B cell (primary cell): ENCODE measurements around the gene GSX2. TPM values are rescaled to one million over a fixed set of nuclear protein-coding genes. Genes with fewer than 3 reads are reported as not detected.

Experiments
- ATAC-seq: fragments of 200-7000 bp; cut with Tn5 transposase; one replicate; pipeline ENCODE4 v1.10.0; 2021; ENCODE audit warnings: low read depth, mild to moderate bottlenecking, moderate number of reproducible peaks, moderate library complexity
- CTCF ChIA-PET: fragments of 350-600 bp; sonication (Branson Sonifier 250); formaldehyde crosslinking; loops from one replicate; lab custom pipeline; 2021; ENCODE audit warnings: antibody characterized with exemption, inconsistent platforms; lab: Charles Lee
- POLR2A ChIA-PET: fragments of 350-600 bp; sonication (Branson Sonifier 250); formaldehyde crosslinking; loops from one replicate; lab custom pipeline; 2021; ENCODE audit warnings: antibody characterized with exemption; lab: Charles Lee
- DNase-seq: peaks from one replicate; pipeline ENCODE4 v3.0.0; 2013
- H2AFZ ChIP-seq: 2 replicates; pipeline ENCODE4 v1.6.1; 2012; ENCODE audit warnings: mild to moderate bottlenecking, low read depth, low read length; ENCODE audit not compliant: insufficient read depth, poor library complexity, severe bottlenecking
- H3K27ac ChIP-seq, 2 donors: 1 replicate in 1 of 2; 2 replicates in 1 of 2; pipeline ENCODE4 v1.5.1; 2012 to 2013; ENCODE audit warnings: low read length in 2 of 2, mild to moderate bottlenecking in 2 of 2, moderate library complexity in 1 of 2
- H3K27me3 ChIP-seq, 4 experiments: fragments of 200-600 bp in 1 of 4; sonication (generic) in 1 of 4; replicated peaks in 1 of 4; 1 replicate in 2 of 4; 2 replicates in 2 of 4; pipeline versions ENCODE4 v1.6.1 to v1.7.0; 2013 to 2016; ENCODE audit warnings: low read length in 3 of 4, mild to moderate bottlenecking in 2 of 4, mixed read lengths in 1 of 4, moderate library complexity in 1 of 4; ENCODE audit not compliant: insufficient read depth in 4 of 4, control insufficient read depth in 3 of 4; ENCODE audit errors: control extremely low read depth in 1 of 4
- H3K36me3 ChIP-seq, 2 experiments: replicated peaks in 1 of 2; 1 replicate in 1 of 2; 2 replicates in 1 of 2; pipeline versions ENCODE4 v1.6.1 to v1.7.1; 2013; ENCODE audit warnings: low read length in 1 of 2; ENCODE audit not compliant: insufficient read depth in 2 of 2, control insufficient read depth in 1 of 2; ENCODE audit errors: control extremely low read depth in 1 of 2, extremely low read depth in 1 of 2
- H3K4me1 ChIP-seq, 2 donors: fragments of 200-600 bp in 1 of 2; sonication (generic) in 1 of 2; 1 replicate in 1 of 2; 2 replicates in 1 of 2; pipeline versions ENCODE4 v1.5.1 to v1.6.1; 2013 to 2017; ENCODE audit warnings: low read length in 2 of 2; ENCODE audit not compliant: control insufficient read depth in 2 of 2, insufficient read depth in 2 of 2
- H3K4me2 ChIP-seq: replicated peaks from 2 replicates; pipeline ENCODE3; 2012; ENCODE audit warnings: mild to moderate bottlenecking, low read depth, low read length; ENCODE audit not compliant: poor library complexity, severe bottlenecking
- H3K4me3 ChIP-seq, 5 experiments: fragments of 200-600 bp in 1 of 5; sonication (generic) in 1 of 5; 1 replicate in 3 of 5; 2 replicates in 2 of 5; pipeline versions ENCODE4 v1.5.1 to v1.7.0; 2011 to 2016; ENCODE audit warnings: low read length in 4 of 5, mild to moderate bottlenecking in 4 of 5, low read depth in 2 of 5, control low read depth in 1 of 5, moderate library complexity in 1 of 5; ENCODE audit not compliant: insufficient read depth in 1 of 5; ENCODE audit errors: control extremely low read depth in 1 of 5, extremely low read depth in 1 of 5
- H3K79me2 ChIP-seq: fragments of 200-600 bp; sonication (generic); one replicate; pipeline ENCODE4 v1.6.0; 2016; ENCODE audit warnings: low read length; ENCODE audit not compliant: control insufficient read depth, insufficient read depth
- H3K9ac ChIP-seq: fragments of 200-600 bp; sonication (generic); 2 replicates; pipeline ENCODE4 v1.6.1; 2017; ENCODE audit warnings: mild to moderate bottlenecking, low read length, moderate library complexity
- H3K9me3 ChIP-seq, 3 donors: one replicate each; pipeline versions ENCODE4 v1.6.1 to v1.7.1; 2013; ENCODE audit warnings: low read length in 2 of 3; ENCODE audit not compliant: control insufficient read depth in 2 of 3, insufficient read depth in 1 of 3; ENCODE audit errors: control extremely low read depth in 1 of 3
- H4K20me1 ChIP-seq: 2 replicates; pipeline ENCODE4 v1.6.0; 2012; ENCODE audit warnings: mild to moderate bottlenecking, low read length; ENCODE audit not compliant: insufficient read depth, control insufficient read depth, poor library complexity, severe bottlenecking
- H3K27ac Mint-ChIP-seq: one replicate; pipeline ENCODE4 v1.8.0; 2021; ENCODE audit warnings: mixed read lengths
- H3K27me3 Mint-ChIP-seq: one replicate; pipeline ENCODE4 v1.8.0; 2021; ENCODE audit warnings: mixed read lengths
- H3K4me1 Mint-ChIP-seq: one replicate; pipeline ENCODE4 v1.8.0; 2021; ENCODE audit warnings: mixed read lengths
- H3K4me3 Mint-ChIP-seq: one replicate; pipeline ENCODE4 v1.8.0; 2021; ENCODE audit warnings: mixed read lengths
- H3K9me3 Mint-ChIP-seq: one replicate; pipeline ENCODE4 v1.8.0; 2022; ENCODE audit warnings: mixed read lengths; ENCODE audit not compliant: insufficient read depth
- EZH2 ChIP-seq: IDR thresholded peaks from 2 replicates; pipeline ENCODE4 v1.6.1; 2012; ENCODE audit warnings: borderline replicate concordance, low read depth, mild to moderate bottlenecking, moderate library complexity, low read length; ENCODE audit not compliant: insufficient read depth, poor library complexity, severe bottlenecking
- WGBS: methylation state at CpG from one replicate; pipeline ENCODE4 v1.1.5; 2013; ENCODE audit warnings: missing lambda C conversion rate; ENCODE audit not compliant: insufficient coverage; 5-methylcytosine and 5-hydroxymethylcytosine counted together
- intact Hi-C: fragments of 100-400 bp; cut with micrococcal nuclease; formaldehyde crosslinking; loops from one replicate; pipeline ENCODE4 v1.10.0; 2022
- polyA plus RNA-seq: library from polyadenylated mRNA; depleted of rRNA; stranded (reverse); fragments of >200 nt; gene quantifications from 2 replicates; pipeline ENCODE4 v1.2.3, GENCODE V29; 2012
- total RNA-seq, 2 donors: library from RNA; stranded (reverse); fragments of 120-200 nt in 1 of 2; gene quantifications; 1 replicate in 1 of 2; 2 replicates in 1 of 2; pipeline versions ENCODE4 v1.2.3 to v1.2.4, GENCODE V29; 2013 to 2022
- TF ChIP-seq, protein P1 (sequence below): fragments of 200-600 bp; IDR thresholded peaks from one replicate; pipeline ENCODE4 v1.8.0; 2022; ENCODE audit warnings: antibody characterized with exemption, mild to moderate bottlenecking

GSX2 gene
- total and polyA plus RNA-seq, 2 donors (not counting 1 experiment from before 2014, with no cell fraction given) = 0.34 to 0.47 TPM

DNA sequence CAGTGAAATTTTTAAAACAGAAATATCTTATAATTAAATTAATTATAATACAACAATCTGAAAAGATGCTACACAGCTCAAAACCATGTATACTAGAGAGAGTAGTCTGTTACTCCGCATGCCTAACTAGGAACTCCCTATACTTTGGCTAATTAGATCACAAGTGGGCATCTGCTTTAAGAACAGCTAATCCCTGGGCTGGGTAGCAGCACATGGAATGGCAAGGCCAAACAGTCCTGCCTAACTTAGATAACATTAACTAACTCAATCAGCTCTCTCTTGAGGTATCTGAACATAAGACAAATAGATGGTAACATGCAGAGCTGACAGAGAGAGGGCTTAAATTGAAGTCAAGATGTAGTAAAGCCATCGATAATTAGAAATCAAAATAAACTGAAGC lies 45.5 kb upstream of the GSX2 start:
- Histone ChIP-seq H3K4me2 (no peak overlapping the region), H3K9ac (no peak overlapping the region), H3K36me3 (no peaks in the 10 kb centered on the region), H3K4me3 (no peak overlapping the region), H3K27ac (no peak overlapping the region), H3K9me3 (no peaks in the 10 kb centered on the region), H2AFZ (no peak overlapping the region), H4K20me1 (peaks cover 95% of the 10 kb centered on the region), H3K79me2 (peaks cover 86% of the 10 kb centered on the region), H3K4me1 (peaks cover 24 to 26% of the 10 kb centered on the region in 2 donors), H3K27me3 (no peaks in the 10 kb centered on the region)
- peaks cover 52% of the 10 kb centered on the region for H3K4me1 Mint-ChIP-seq
- ChIA-PET CTCF (no interaction called here), POLR2A (no interaction called here)
- DNase-seq = no peak
- H3K27ac Mint-ChIP-seq = no peak overlapping the region
- intact Hi-C loops = loop anchor here (5.0 kb wide), 1 partner anchor 42 kb away; no protein-coding TSS in a partner anchor
- H3K27me3 Mint-ChIP-seq = no peaks in the 10 kb centered on the region
- ATAC-seq = no peak
- no peak overlapping the region for H3K4me3 Mint-ChIP-seq
- WGBS = no CpG with 5 or more reads among the region's 2 CpGs
- H3K9me3 Mint-ChIP-seq = no peaks in the 10 kb centered on the region
- TF ChIP-seq, protein P1, sequence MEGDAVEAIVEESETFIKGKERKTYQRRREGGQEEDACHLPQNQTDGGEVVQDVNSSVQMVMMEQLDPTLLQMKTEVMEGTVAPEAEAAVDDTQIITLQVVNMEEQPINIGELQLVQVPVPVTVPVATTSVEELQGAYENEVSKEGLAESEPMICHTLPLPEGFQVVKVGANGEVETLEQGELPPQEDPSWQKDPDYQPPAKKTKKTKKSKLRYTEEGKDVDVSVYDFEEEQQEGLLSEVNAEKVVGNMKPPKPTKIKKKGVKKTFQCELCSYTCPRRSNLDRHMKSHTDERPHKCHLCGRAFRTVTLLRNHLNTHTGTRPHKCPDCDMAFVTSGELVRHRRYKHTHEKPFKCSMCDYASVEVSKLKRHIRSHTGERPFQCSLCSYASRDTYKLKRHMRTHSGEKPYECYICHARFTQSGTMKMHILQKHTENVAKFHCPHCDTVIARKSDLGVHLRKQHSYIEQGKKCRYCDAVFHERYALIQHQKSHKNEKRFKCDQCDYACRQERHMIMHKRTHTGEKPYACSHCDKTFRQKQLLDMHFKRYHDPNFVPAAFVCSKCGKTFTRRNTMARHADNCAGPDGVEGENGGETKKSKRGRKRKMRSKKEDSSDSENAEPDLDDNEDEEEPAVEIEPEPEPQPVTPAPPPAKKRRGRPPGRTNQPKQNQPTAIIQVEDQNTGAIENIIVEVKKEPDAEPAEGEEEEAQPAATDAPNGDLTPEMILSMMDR = no peak
- TF ChIP-seq EZH2 = no peak

DNA sequence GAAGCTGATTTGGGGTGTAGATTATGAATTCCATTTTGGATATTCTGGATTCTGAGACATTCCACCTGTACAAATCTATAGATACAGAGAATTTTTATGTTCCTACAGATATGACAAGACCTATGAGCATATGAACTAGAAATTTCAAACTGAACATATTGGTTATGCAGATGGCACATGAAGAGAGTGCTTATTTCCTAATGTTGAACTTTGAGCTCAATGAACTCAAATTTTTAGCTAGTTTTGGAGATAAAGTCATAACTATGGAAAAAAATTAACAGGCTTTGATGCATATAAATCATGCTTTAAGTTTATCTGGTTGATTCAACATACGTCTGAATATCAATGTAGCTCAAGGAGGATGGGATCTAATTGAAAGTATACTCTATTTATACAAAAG lies 44.5 kb upstream of the GSX2 start:
- Histone ChIP-seq H3K4me1 (peaks cover 26 to 29% of the 10 kb centered on the region in 2 donors), H3K4me3 (no peak overlapping the region), H3K4me2 (no peak overlapping the region), H4K20me1 (peaks cover 96% of the 10 kb centered on the region), H3K79me2 (peaks cover 89% of the 10 kb centered on the region), H3K27ac (no peak overlapping the region), H3K36me3 (no peaks in the 10 kb centered on the region), H3K9me3 (no peaks in the 10 kb centered on the region), H2AFZ (no peak overlapping the region), H3K27me3 (no peaks in the 10 kb centered on the region), H3K9ac (no peak overlapping the region)
- ChIA-PET CTCF (no interaction called here), POLR2A (interaction anchor here (0.6 kb wide), 1 partner anchor 272 kb away, joined by 3 read pairs; no protein-coding TSS in a partner anchor)
- H3K27me3 Mint-ChIP-seq = no peaks in the 10 kb centered on the region
- no peak overlapping the region for H3K4me3 Mint-ChIP-seq
- intact Hi-C loops = no loop called here
- TF ChIP-seq EZH2 = no peak
- TF ChIP-seq, protein P1 = no peak
- DNase-seq (no peak), ATAC-seq (no peak)
- no peaks in the 10 kb centered on the region for H3K9me3 Mint-ChIP-seq
- H3K4me1 Mint-ChIP-seq = peaks cover 55% of the 10 kb centered on the region
- no CpG with 5 or more reads among the region's 1 CpG for WGBS
- H3K27ac Mint-ChIP-seq = no peak overlapping the region
